ENCODE measurements around the gene ZNF385D.

Gene ZNF385D

GRCh38 chr3:21592828-21593227 is 158.2 kb downstream of the ZNF385D start:
- Histone ChIP-seq H3K9ac (ENCODE audit: low read depth, low read length, poor library complexity) (no peak overlapping the region), H2AFZ (ENCODE audit: low read length) (no peak overlapping the region), H3K14ac (ENCODE audit: low read length) (no peak overlapping the region), H3K36me3 (replicated peaks in 1 of 2; ENCODE audit: control insufficient read depth in 2 of 2, insufficient read depth in 2 of 2, low read length in 2 of 2) (no peaks in the 10 kb centered on the region), H2BK5ac (ENCODE audit: low read length) (no peak overlapping the region), H3K27me3 (ENCODE audit: control insufficient read depth in 3 of 3, insufficient read depth in 3 of 3, low read depth in 1 of 3, low read length in 3 of 3) (no peaks in the 10 kb centered on the region), H3K9me3 (replicated peaks in 1 of 2; ENCODE audit: control insufficient read depth in 2 of 2, insufficient read depth in 1 of 2, low read depth in 1 of 2, low read length in 2 of 2) (no peaks in the 10 kb centered on the region), H4K8ac (ENCODE audit: low read depth, low read length) (no peak overlapping the region), H4K91ac (ENCODE audit: low read depth, low read length, poor library complexity) (no peak overlapping the region), H3K79me1 (ENCODE audit: low read depth, low read length) (no peaks in the 10 kb centered on the region), H3K18ac (ENCODE audit: low read length) (no peak overlapping the region), H3K4me2 (ENCODE audit: insufficient read depth, low read length, poor library complexity, severe bottlenecking) (no peak overlapping the region), H3K4me3 (ENCODE audit: low read length in 2 of 2) (no peak overlapping the region), H2BK12ac (ENCODE audit: low read length) (no peak overlapping the region), H3K27ac (replicated peaks; ENCODE audit: low read length) (no peak overlapping the region), H3K4me1 (ENCODE audit: control insufficient read depth in 2 of 2, insufficient read depth in 1 of 2, low read depth in 1 of 2, low read length in 2 of 2) (no peaks in the 10 kb centered on the region), H3K4ac (ENCODE audit: low read length) (no peak overlapping the region), H2BK120ac (ENCODE audit: low read depth, low read length) (no peak overlapping the region), H2BK15ac (ENCODE audit: low read length) (no peak overlapping the region), H3K23ac (ENCODE audit: low read depth, low read length, poor library complexity) (no peak overlapping the region), H2AK5ac (ENCODE audit: low read depth, low read length) (no peak overlapping the region)
- DNase-seq (ENCODE audit: low spot score): no peak
- no CpG with 5 or more reads among the region's 4 CpGs for WGBS, 2 donors (ENCODE audit: extremely low coverage in 2 of 2, insufficient read length in 2 of 2, insufficient replicate concordance in 1 of 2)

- H4K91ac ChIP-seq (ENCODE audit: low read depth, low read length, poor library complexity): no peak overlapping the region
- H3K27me3 ChIP-seq (ENCODE audit: control insufficient read depth in 3 of 3, insufficient read depth in 3 of 3, low read depth in 1 of 3, low read length in 3 of 3): no peaks in the 10 kb centered on the region
- H2AFZ ChIP-seq (ENCODE audit: low read length): no peak overlapping the region
- no peaks in the 10 kb centered on the region for H3K79me1 ChIP-seq (ENCODE audit: low read depth, low read length)
- no peak overlapping the region for H3K23ac ChIP-seq (ENCODE audit: low read depth, low read length, poor library complexity)
- H3K36me3 ChIP-seq (replicated peaks in 1 of 2; ENCODE audit: control insufficient read depth in 2 of 2, insufficient read depth in 2 of 2, low read length in 2 of 2): no peaks in the 10 kb centered on the region
- H2BK12ac ChIP-seq (ENCODE audit: low read length): no peak overlapping the region
- H4K8ac ChIP-seq (ENCODE audit: low read depth, low read length): no peak overlapping the region
- DNase-seq (ENCODE audit: low spot score): no peak
- no peak overlapping the region for H2AK5ac ChIP-seq (ENCODE audit: low read depth, low read length)
- no peaks in the 10 kb centered on the region for H3K4me1 ChIP-seq (ENCODE audit: control insufficient read depth in 2 of 2, insufficient read depth in 1 of 2, low read depth in 1 of 2, low read length in 2 of 2)
- no CpG with 5 or more reads among the region's 1 CpG for WGBS, 2 donors (ENCODE audit: extremely low coverage in 2 of 2, insufficient read length in 2 of 2, insufficient replicate concordance in 1 of 2)
- no peak overlapping the region for H2BK15ac ChIP-seq (ENCODE audit: low read length)
- no peak overlapping the region for H3K4me2 ChIP-seq (ENCODE audit: insufficient read depth, low read length, poor library complexity, severe bottlenecking)
- no peak overlapping the region for H3K18ac ChIP-seq (ENCODE audit: low read length)
- H3K9me3 ChIP-seq (replicated peaks in 1 of 2; ENCODE audit: control insufficient read depth in 2 of 2, insufficient read depth in 1 of 2, low read depth in 1 of 2, low read length in 2 of 2): no peaks in the 10 kb centered on the region
- H2BK5ac ChIP-seq (ENCODE audit: low read length): no peak overlapping the region
- no peak overlapping the region for H3K27ac ChIP-seq (replicated peaks; ENCODE audit: low read length)
- H3K4ac ChIP-seq (ENCODE audit: low read length): no peak overlapping the region
- no peak overlapping the region for H3K9ac ChIP-seq (ENCODE audit: low read depth, low read length, poor library complexity)
- H2BK120ac ChIP-seq (ENCODE audit: low read depth, low read length): no peak overlapping the region
- H3K14ac ChIP-seq (ENCODE audit: low read length): no peak overlapping the region
- H3K4me3 ChIP-seq (ENCODE audit: low read length in 2 of 2): no peak overlapping the region
These were observed 163.1 kb downstream of the ZNF385D start for GRCh38 chr3:21587894-21588293.

- no peak overlapping the region for H2BK5ac ChIP-seq (ENCODE audit: low read length)
- no peak overlapping the region for H3K14ac ChIP-seq (ENCODE audit: low read length)
- no CpG with 5 or more reads among the region's 3 CpGs for WGBS, 2 donors (ENCODE audit: extremely low coverage in 2 of 2, insufficient read length in 2 of 2, insufficient replicate concordance in 1 of 2)
- no peak overlapping the region for H2BK120ac ChIP-seq (ENCODE audit: low read depth, low read length)
- no peak overlapping the region for H3K9ac ChIP-seq (ENCODE audit: low read depth, low read length, poor library complexity)
- no peaks in the 10 kb centered on the region for H3K9me3 ChIP-seq (replicated peaks in 1 of 2; ENCODE audit: control insufficient read depth in 2 of 2, insufficient read depth in 1 of 2, low read depth in 1 of 2, low read length in 2 of 2)
- no peak overlapping the region for H4K91ac ChIP-seq (ENCODE audit: low read depth, low read length, poor library complexity)
- H3K36me3 ChIP-seq (replicated peaks in 1 of 2; ENCODE audit: control insufficient read depth in 2 of 2, insufficient read depth in 2 of 2, low read length in 2 of 2): no peaks in the 10 kb centered on the region
- no peak overlapping the region for H3K23ac ChIP-seq (ENCODE audit: low read depth, low read length, poor library complexity)
- H3K4me2 ChIP-seq (ENCODE audit: insufficient read depth, low read length, poor library complexity, severe bottlenecking): no peak overlapping the region
- no peak overlapping the region for H2AK5ac ChIP-seq (ENCODE audit: low read depth, low read length)
- H3K18ac ChIP-seq (ENCODE audit: low read length): no peak overlapping the region
- H2BK15ac ChIP-seq (ENCODE audit: low read length): no peak overlapping the region
- no peaks in the 10 kb centered on the region for H3K4me1 ChIP-seq (ENCODE audit: control insufficient read depth in 2 of 2, insufficient read depth in 1 of 2, low read depth in 1 of 2, low read length in 2 of 2)
- H3K79me1 ChIP-seq (ENCODE audit: low read depth, low read length): no peaks in the 10 kb centered on the region
- no peak overlapping the region for H4K8ac ChIP-seq (ENCODE audit: low read depth, low read length)
- H2AFZ ChIP-seq (ENCODE audit: low read length): no peak overlapping the region
- H3K4ac ChIP-seq (ENCODE audit: low read length): no peak overlapping the region
- H3K27me3 ChIP-seq (ENCODE audit: control insufficient read depth in 3 of 3, insufficient read depth in 3 of 3, low read depth in 1 of 3, low read length in 3 of 3): no peaks in the 10 kb centered on the region
- no peak overlapping the region for H2BK12ac ChIP-seq (ENCODE audit: low read length)
- H3K27ac ChIP-seq (replicated peaks; ENCODE audit: low read length): no peak overlapping the region
- H3K4me3 ChIP-seq (ENCODE audit: low read length in 2 of 2): no peak overlapping the region
- no peak for DNase-seq (ENCODE audit: low spot score)
These were observed 165.7 kb downstream of the ZNF385D start for GRCh38 chr3:21585216-21585740.

GRCh38 chr3:21573291-21573690 is 177.7 kb downstream of the ZNF385D start:
- Histone ChIP-seq H2AFZ (ENCODE audit: low read length) (no peak overlapping the region), H3K9ac (ENCODE audit: low read depth, low read length, poor library complexity) (no peak overlapping the region), H4K8ac (ENCODE audit: low read depth, low read length) (no peak overlapping the region), H3K27me3 (ENCODE audit: control insufficient read depth in 3 of 3, insufficient read depth in 3 of 3, low read depth in 1 of 3, low read length in 3 of 3) (no peaks in the 10 kb centered on the region), H3K23ac (ENCODE audit: low read depth, low read length, poor library complexity) (no peak overlapping the region), H3K27ac (replicated peaks; ENCODE audit: low read length) (no peak overlapping the region), H2BK12ac (ENCODE audit: low read length) (no peak overlapping the region), H2BK15ac (ENCODE audit: low read length) (no peak overlapping the region), H4K91ac (ENCODE audit: low read depth, low read length, poor library complexity) (no peak overlapping the region), H3K4me1 (ENCODE audit: control insufficient read depth in 2 of 2, insufficient read depth in 1 of 2, low read depth in 1 of 2, low read length in 2 of 2) (no peaks in the 10 kb centered on the region), H3K4ac (ENCODE audit: low read length) (no peak overlapping the region), H3K79me1 (ENCODE audit: low read depth, low read length) (no peaks in the 10 kb centered on the region), H2AK5ac (ENCODE audit: low read depth, low read length) (no peak overlapping the region), H3K4me2 (ENCODE audit: insufficient read depth, low read length, poor library complexity, severe bottlenecking) (no peak overlapping the region), H3K36me3 (replicated peaks in 1 of 2; ENCODE audit: control insufficient read depth in 2 of 2, insufficient read depth in 2 of 2, low read length in 2 of 2) (no peaks in the 10 kb centered on the region), H3K18ac (ENCODE audit: low read length) (no peak overlapping the region), H3K9me3 (replicated peaks in 1 of 2; ENCODE audit: control insufficient read depth in 2 of 2, insufficient read depth in 1 of 2, low read depth in 1 of 2, low read length in 2 of 2) (no peaks in the 10 kb centered on the region), H2BK5ac (ENCODE audit: low read length) (no peak overlapping the region), H3K4me3 (ENCODE audit: low read length in 2 of 2) (no peak overlapping the region), H3K14ac (ENCODE audit: low read length) (no peak overlapping the region), H2BK120ac (ENCODE audit: low read depth, low read length) (no peak overlapping the region)
- no peak for DNase-seq (ENCODE audit: low spot score)
- no CpG with 5 or more reads among the region's 2 CpGs for WGBS, 2 donors (ENCODE audit: extremely low coverage in 2 of 2, insufficient read length in 2 of 2, insufficient replicate concordance in 1 of 2)

Measured in neuronal stem cell (in vitro differentiated cells).